K562 (cell line): ENCODE data around the gene GALNS. TPM values are rescaled to one million over a fixed set of nuclear protein-coding genes. Genes with fewer than 3 reads are reported as not detected.

Experiments used
- CHAMP1 ChIP-seq: fragments of 450-650 bp; IDR thresholded peaks from 2 replicates; pipeline ENCODE4 v1.6.1; 2016; ENCODE audit warnings: mild to moderate bottlenecking
- CHD7 ChIP-seq: fragments of 200-600 bp; sonication (generic); IDR thresholded peaks from one replicate; pipeline ENCODE4 v1.6.1; 2012; ENCODE audit warnings: mild to moderate bottlenecking, low read depth, low read length, inconsistent platforms
- ETS1 ChIP-seq: conservative IDR thresholded peaks from 2 replicates; pipeline ENCODE4 v1.6.1; 2011; ENCODE audit warnings: low read depth, mild to moderate bottlenecking, low read length; ENCODE audit not compliant: control insufficient read depth
- FOXJ3 ChIP-seq: sonication (generic); formaldehyde crosslinking; IDR thresholded peaks from 2 replicates; pipeline ENCODE4 v1.4.0; 2020; ENCODE audit warnings: mild to moderate bottlenecking, missing genetic modification reagents
- HIVEP1 ChIP-seq: fragments of 250-450 bp; sonication (Bioruptor Pico); IDR thresholded peaks from 2 replicates; pipeline ENCODE4 v1.4.0; 2020; ENCODE audit warnings: mild to moderate bottlenecking
- MIER1 ChIP-seq: fragments of 450-650 bp; IDR thresholded peaks from 2 replicates; pipeline ENCODE4 v1.6.1; 2016; ENCODE audit warnings: antibody characterized with exemption, mild to moderate bottlenecking, low read depth
- MLLT1 ChIP-seq, 2 experiments: fragments of 450-650 bp; IDR thresholded peaks; 2 replicates each; pipeline ENCODE4 v1.6.1; 2016
- NFE2L1 ChIP-seq: fragments of 450-650 bp; IDR thresholded peaks from 2 replicates; pipeline ENCODE4 v1.6.1; 2016; ENCODE audit warnings: missing genetic modification characterization, low read depth, mild to moderate bottlenecking, missing compliant biosample characterization, moderate library complexity, borderline replicate concordance
- ZNF232 ChIP-seq: sonication (generic); formaldehyde crosslinking; IDR thresholded peaks from 2 replicates; pipeline ENCODE4 v1.8.0; 2022; ENCODE audit warnings: mild to moderate bottlenecking, missing genetic modification reagents
- polyA plus RNA-seq, 8 experiments: library from polyadenylated mRNA; depleted of rRNA in 4 of 8; stranded (reverse) in 5 of 8; unstranded in 3 of 8; fragments of >200 nt; fragmentation: Nextera tagmentation in 2 of 8; fragmentation: Illumina TruSeq in 1 of 8; extraction: Ambion mirVana in 2 of 8; extraction: Trizol in 1 of 8; gene quantifications; 2 replicates each; pipeline versions ENCODE4 v1.2.1 to v1.2.3, GENCODE V29; 2011 to 2014; ENCODE audit warnings: inconsistent platforms in 1 of 8, missing spikeins in 1 of 8
- total RNA-seq, 7 experiments: library from RNA; depleted of rRNA in 6 of 7; stranded (reverse); fragments of >200 nt in 6 of 7; fragmentation: Illumina TruSeq in 2 of 7; extraction: Trizol in 2 of 7; gene quantifications; 2 replicates each; pipeline versions ENCODE4 v1.2.1 to v1.2.3, GENCODE V29; 2011 to 2021; ENCODE audit warnings: low replicate concordance in 1 of 7

Gene GALNS
- total and polyA plus RNA-seq, 9 of the 15 experiments (the other 6 are each of a cell fraction or from before 2014, with no cell fraction given), result 0.38 to 13.2 (median 4.3) TPM

DNA sequence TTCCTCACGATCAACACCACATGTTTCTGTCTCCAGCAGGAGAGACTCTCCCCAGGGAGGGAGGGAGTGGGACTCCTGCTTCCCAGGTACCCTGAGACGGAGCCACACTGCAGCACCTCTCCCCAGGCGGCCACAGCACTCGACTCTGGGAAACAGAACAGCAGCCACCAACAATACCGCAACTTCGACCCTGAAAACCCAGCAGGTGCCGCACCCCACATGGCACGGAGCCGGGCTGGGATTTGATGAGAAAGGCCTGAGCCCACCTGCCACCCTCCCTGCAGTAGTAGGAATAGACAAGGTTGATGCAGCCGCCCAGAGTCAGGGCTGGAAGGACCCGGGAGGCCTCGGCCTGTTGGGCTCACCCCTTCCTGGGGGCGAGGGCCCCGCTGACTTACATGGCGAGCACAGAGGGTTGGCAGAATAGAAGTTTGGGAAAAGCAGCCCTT lies 14.4 kb downstream of the GALNS start (continued):
- no peak for TF ChIP-seq CHD7
- no peak for TF ChIP-seq MIER1
- TF ChIP-seq ZNF232 (CRISPR knock-in tag), result no peak
- TF ChIP-seq ETS1, result no peak
- TF ChIP-seq MLLT1 (IDR thresholded peaks at IDR 0.05), result no peak
- TF ChIP-seq HIVEP1, result no peak
- no peak for TF ChIP-seq FOXJ3 (CRISPR knock-in tag)
- no peak for TF ChIP-seq CHAMP1
- no peak for TF ChIP-seq NFE2L1 (tag)
- TF ChIP-seq, all 486 proteins: peak for 0
